ENCODE data around the gene MYEOV.

DNA sequence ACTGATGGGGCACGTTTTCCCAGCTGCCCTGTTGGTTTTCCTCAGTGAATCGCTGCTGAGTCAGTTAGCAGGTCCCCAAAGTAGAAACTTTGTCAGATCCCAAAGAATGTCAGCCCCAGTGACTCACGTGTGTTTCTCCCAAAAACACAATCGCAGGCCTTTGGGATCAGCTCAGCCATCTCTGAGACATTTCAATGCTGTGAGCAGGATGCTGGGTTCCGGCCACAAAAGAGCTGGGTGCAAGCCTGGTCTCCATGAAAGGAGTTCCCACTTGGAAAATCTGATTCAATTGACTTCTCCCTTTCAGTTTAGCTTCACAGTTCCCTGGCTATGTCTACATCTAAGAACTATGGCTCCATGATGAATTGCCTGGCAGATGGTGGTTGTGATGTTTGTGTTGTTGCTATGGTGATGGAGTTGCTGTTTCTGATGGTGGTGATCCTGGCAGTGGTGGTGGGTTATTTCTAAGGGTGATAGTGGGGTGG, 28.0 kb downstream of the MYEOV start:
- TF ChIP-seq CTCF (IDR thresholded peaks at IDR 0.05; ENCODE audit: low read depth, low read length) (no peak), EZH2phosphoT487 (IDR thresholded peaks at IDR 0.05; ENCODE audit: low read depth) (no peak)

Measured in OCI-LY3 (cell line).